PFSK-1 (cell line): ENCODE measurements around the gene TGFB2.

Source experiments
- POLR2AphosphoS5 ChIP-seq: IDR thresholded peaks from 2 replicates; pipeline ENCODE4 v1.6.1; 2012; ENCODE audit warnings: low read depth, mild to moderate bottlenecking, control low read depth, low read length, moderate library complexity
- SIN3A ChIP-seq: IDR thresholded peaks from 2 replicates; pipeline ENCODE4 v1.6.1; 2012; ENCODE audit warnings: mild to moderate bottlenecking, low read length, moderate library complexity, borderline replicate concordance; ENCODE audit not compliant: insufficient read depth
- TF ChIP-seq, protein P1 (sequence below), 2 experiments: IDR thresholded peaks; 2 replicates each; pipeline versions ENCODE4 v1.6.1 to v1.8.0; 2011 to 2012; ENCODE audit warnings: low read depth in 2 of 2, low read length in 2 of 2, control low read depth in 1 of 2, inconsistent platforms in 1 of 2, mild to moderate bottlenecking in 1 of 2, moderate library complexity in 1 of 2; ENCODE audit not compliant: insufficient read depth in 1 of 2

DNA sequence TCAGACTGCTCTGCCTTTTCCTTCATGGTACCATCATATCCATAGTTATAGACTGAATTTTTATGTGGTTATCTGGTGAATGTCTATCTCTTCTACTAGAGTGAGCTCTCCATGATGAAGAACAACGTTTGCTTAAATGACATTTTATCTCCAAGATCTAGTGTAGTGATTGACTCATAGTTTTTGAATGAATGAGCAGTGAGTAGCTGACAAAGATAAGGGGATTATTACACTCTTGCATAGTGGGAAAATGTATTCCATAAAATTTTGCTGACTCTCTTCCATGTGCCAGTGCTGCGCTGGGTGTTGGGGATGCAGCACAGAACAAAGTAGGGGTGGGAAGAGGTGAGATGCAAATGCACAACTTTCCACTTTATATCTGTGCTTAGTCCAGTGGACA lies 147.7 kb downstream of the TGFB2 start:
- TF ChIP-seq POLR2AphosphoS5: no peak
- TF ChIP-seq SIN3A: no peak
- TF ChIP-seq, protein P1, sequence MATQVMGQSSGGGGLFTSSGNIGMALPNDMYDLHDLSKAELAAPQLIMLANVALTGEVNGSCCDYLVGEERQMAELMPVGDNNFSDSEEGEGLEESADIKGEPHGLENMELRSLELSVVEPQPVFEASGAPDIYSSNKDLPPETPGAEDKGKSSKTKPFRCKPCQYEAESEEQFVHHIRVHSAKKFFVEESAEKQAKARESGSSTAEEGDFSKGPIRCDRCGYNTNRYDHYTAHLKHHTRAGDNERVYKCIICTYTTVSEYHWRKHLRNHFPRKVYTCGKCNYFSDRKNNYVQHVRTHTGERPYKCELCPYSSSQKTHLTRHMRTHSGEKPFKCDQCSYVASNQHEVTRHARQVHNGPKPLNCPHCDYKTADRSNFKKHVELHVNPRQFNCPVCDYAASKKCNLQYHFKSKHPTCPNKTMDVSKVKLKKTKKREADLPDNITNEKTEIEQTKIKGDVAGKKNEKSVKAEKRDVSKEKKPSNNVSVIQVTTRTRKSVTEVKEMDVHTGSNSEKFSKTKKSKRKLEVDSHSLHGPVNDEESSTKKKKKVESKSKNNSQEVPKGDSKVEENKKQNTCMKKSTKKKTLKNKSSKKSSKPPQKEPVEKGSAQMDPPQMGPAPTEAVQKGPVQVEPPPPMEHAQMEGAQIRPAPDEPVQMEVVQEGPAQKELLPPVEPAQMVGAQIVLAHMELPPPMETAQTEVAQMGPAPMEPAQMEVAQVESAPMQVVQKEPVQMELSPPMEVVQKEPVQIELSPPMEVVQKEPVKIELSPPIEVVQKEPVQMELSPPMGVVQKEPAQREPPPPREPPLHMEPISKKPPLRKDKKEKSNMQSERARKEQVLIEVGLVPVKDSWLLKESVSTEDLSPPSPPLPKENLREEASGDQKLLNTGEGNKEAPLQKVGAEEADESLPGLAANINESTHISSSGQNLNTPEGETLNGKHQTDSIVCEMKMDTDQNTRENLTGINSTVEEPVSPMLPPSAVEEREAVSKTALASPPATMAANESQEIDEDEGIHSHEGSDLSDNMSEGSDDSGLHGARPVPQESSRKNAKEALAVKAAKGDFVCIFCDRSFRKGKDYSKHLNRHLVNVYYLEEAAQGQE (IDR thresholded peaks at IDR 0.05; ENCODE audit: insufficient read depth in 1 of 2, low read depth in 2 of 2, low read length in 2 of 2): 0 out of 4 replicates have a peak, but pooled peaks of 1 of the 2 experiments have one; percentile 10
